IPS-11a (cell line): Measurements from ENCODE around the gene NFATC2.
"Not testable (repeated sequence)": the region's sequence is repeated elsewhere in the genome, so short reads cannot be mapped to it uniquely, and the experiment has no call there.

ENCODE experiments used
- H3K4me3 ChIP-seq: one replicate; pipeline ENCODE4 v1.5.1; 2013; ENCODE audit warnings: low read depth, low read length, control low read depth

The NFATC2 gene

GRCh38 chr20:51362254-51362653 lies 180.3 kb downstream of the NFATC2 start:
- H3K4me3 ChIP-seq = no peak overlapping the region

GRCh38 chr20:51361258-51361657 lies 181.3 kb downstream of the NFATC2 start:
- H3K4me3 ChIP-seq = no peak overlapping the region

- H3K4me3 ChIP-seq = no peak overlapping the region
These were observed 181.9 kb downstream of the NFATC2 start for GRCh38 chr20:51360451-51361201.

GRCh38 chr20:51359947-51360346 lies 182.6 kb downstream of the NFATC2 start:
- H3K4me3 ChIP-seq = no peak overlapping the region

GRCh38 chr20:51359401-51359800 lies 183.1 kb downstream of the NFATC2 start:
- no peak overlapping the region for H3K4me3 ChIP-seq

GRCh38 chr20:51358032-51358724 lies 184.3 kb downstream of the NFATC2 start:
- no peak overlapping the region for H3K4me3 ChIP-seq

- no peak overlapping the region for H3K4me3 ChIP-seq
These were observed 185.0 kb downstream of the NFATC2 start for GRCh38 chr20:51357543-51357942.

GRCh38 chr20:51356871-51357270 lies 185.6 kb downstream of the NFATC2 start:
- H3K4me3 ChIP-seq = no peak overlapping the region

- H3K4me3 ChIP-seq = no peak overlapping the region
These were observed 187.7 kb downstream of the NFATC2 start for GRCh38 chr20:51354769-51355319.

GRCh38 chr20:51354191-51354768 lies 188.2 kb downstream of the NFATC2 start:
- no peak overlapping the region for H3K4me3 ChIP-seq

GRCh38 chr20:51353491-51353890 lies 189.0 kb downstream of the NFATC2 start:
- no peak overlapping the region for H3K4me3 ChIP-seq

- no peak overlapping the region for H3K4me3 ChIP-seq
These were observed 189.7 kb downstream of the NFATC2 start for GRCh38 chr20:51352791-51353190.

GRCh38 chr20:51350941-51351631 lies 191.4 kb downstream of the NFATC2 start:
- no peak overlapping the region for H3K4me3 ChIP-seq

GRCh38 chr20:51348876-51349275 lies 193.6 kb downstream of the NFATC2 start:
- H3K4me3 ChIP-seq = no peak overlapping the region

- no peak overlapping the region for H3K4me3 ChIP-seq
These were observed 194.7 kb downstream of the NFATC2 start for GRCh38 chr20:51347831-51348230.

GRCh38 chr20:51346686-51347485 lies 195.6 kb downstream of the NFATC2 start:
- no peak overlapping the region for H3K4me3 ChIP-seq

GRCh38 chr20:51345601-51346101 lies 196.9 kb downstream of the NFATC2 start:
- H3K4me3 ChIP-seq = no peak overlapping the region

GRCh38 chr20:51343802-51344201 lies 198.7 kb downstream of the NFATC2 start:
- not testable (repeated sequence) for H3K4me3 ChIP-seq

GRCh38 chr20:51342510-51343236 lies 199.8 kb downstream of the NFATC2 start:
- no peak overlapping the region for H3K4me3 ChIP-seq

- no peak overlapping the region for H3K4me3 ChIP-seq
These were observed 200.9 kb downstream of the NFATC2 start for GRCh38 chr20:51341581-51341980.
